Neural cell (in vitro differentiated cells): ENCODE measurements around the gene PITX1.

Experiments used
- EZH2 ChIP-seq: fragments of 200-600, 300-800 bp; shearing (Covaris generic), sonication (generic); IDR thresholded peaks from 2 replicates; pipeline ENCODE4 v1.6.1; 2014; ENCODE audit warnings: antibody characterized with exemption, low read length, borderline replicate concordance, mild to moderate bottlenecking; ENCODE audit not compliant: insufficient read depth, poor library complexity, severe bottlenecking
- POLR2AphosphoS5 ChIP-seq: IDR thresholded peaks from 2 replicates; pipeline ENCODE4 v1.6.1; 2012

DNA sequence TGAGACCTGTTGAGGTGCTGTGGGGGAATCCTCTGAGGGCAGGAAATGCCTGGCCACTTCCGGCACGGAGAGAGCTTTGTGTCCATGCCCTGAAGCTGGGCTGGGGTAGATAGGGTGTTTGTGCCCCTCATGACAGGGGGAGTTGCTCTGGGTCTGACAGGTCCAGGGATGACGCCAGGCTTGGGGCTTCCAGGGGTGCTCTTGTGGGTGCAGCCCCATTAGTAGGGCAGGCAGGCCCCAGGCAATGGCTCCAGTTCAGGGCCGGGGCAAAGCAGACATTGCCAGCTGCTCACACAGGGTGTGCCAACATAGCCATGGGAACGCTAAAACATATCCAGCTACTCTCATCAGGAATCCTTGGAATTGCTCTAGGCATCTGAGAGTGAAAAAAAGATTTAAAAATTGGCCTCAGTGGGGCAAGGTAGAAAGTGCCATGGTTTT, 21.1 kb downstream of the PITX1 start:
- TF ChIP-seq EZH2 (no peak), POLR2AphosphoS5 (no peak)
